ENCODE data around the gene CD59. TPM values are rescaled to one million over a fixed set of nuclear protein-coding genes. Genes with fewer than 3 reads are reported as not detected.
"Not testable (repeated sequence)": the region's sequence is repeated elsewhere in the genome, so short reads cannot be mapped to it uniquely, and the experiment has no call there.

CD59 gene
- total RNA-seq, 1 experiment from 2014 or later: 90.3 TPM

DNA sequence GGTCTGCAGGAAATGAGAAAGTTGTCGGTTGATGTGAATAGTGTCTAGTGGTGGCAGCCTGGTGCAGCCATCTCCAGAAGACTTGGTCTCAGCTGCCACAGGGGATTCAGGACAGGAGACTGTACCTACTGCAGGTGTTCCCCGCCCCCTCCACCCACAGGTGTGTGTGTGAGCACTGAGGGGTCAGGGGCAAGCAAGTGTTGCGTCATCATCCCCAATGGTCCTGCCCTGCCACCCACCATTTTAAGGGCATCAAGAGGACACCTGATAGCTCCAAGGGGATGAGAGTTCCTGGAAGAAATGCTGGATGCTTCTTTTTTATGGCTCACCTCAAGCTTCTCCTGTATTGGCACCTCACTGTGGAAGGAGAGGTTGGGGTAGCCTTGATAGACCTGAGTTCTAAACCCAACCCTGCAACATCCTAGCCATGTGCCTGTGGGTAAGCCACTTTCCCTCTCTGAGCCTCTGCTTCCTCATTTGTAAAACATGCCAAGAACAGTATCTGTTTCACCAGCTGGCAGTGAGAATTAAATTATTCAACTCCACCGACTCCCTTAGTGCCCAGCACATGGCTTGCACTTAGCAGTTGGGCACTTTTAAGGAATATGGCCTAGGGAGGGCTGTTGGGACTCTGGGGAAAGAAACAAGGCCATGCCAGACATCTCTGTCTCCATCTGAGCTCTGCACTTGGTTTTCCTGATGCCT is 41.7 kb downstream of the CD59 start:
- no peak for DNase-seq (ENCODE audit: low spot score)

DNA sequence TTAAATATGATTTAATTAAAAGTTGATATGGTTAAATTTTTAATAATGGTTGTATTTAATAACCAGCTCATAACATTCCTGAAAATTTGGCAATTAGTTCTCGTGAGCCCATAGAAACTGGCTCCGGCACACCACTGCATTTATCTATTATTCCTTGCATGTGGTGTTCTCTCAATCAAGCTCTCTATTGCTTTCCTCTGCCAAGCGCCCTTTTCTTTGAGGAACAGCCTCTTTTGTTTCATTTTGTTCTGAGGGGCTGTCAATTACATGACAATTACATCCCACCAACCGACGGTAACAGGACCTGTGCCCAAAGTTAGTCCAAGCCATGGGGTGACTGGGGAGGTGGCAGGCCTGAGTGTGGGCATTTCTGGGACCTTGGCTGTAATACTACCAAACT is 43.7 kb downstream of the CD59 start:
- no peak for DNase-seq (ENCODE audit: low spot score)

DNA sequence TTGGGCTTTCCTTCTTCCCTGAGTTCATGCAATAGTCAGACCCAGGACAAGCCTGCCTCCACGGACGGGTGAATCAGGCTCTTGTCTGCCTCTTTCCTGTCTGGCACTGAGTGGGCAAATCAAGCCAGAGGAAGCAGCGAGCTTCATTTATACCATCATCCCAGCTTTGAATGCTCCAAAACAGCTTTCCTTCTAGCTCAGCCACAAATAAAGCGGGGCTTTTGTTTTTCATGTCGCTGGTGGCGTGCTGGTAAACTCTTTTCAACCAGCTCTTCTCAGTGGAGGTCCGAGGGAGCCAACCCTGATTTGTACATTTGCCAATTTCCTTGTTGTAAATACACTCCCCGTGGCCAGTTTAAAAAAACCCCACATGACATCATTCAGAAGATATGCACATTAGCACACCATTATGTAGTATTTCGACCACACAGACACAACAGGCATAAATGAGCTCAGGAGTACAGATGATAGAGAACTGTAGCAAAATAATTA is 44.2 kb downstream of the CD59 start:
- DNase-seq (ENCODE audit: low spot score): peak; percentile 94

DNA sequence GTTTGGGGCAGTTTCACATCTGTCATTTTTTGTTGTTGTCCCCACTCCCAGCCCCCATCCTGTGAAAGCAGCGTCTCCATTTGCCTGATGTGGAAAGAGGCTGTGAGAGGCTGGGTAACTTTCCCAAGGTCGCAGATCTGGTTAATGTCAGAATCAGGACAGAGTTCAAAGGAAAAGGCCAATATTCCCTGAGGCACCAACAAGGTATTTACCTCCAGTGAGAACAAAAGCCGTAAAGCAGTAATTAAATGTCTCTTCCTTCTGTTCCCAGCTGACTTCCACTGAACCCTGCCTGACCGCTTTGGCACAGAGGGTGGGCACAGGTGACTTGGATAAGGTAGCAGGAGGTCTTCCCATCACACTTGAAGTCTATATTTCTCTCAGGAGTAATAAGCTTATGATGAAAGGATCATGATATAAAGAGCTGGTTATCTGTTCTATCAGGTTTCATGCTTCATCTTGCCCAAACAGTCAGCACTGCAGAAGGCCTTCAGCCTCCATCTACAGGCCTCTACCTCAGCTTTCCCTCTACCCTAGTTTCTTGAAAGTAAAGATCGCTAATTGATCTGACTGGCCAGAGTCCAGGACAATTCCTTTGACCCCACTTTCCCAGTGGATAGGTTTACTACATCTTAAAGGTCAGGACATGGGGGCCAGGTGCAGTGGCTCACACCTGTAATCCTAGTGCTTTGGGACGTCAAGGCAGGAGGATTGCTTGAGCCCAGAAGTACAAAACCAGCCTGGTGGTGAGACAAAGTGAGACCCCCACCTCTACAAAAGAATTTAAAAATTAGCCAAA is 45.0 kb downstream of the CD59 start:
- no peak for DNase-seq (ENCODE audit: low spot score)

DNA sequence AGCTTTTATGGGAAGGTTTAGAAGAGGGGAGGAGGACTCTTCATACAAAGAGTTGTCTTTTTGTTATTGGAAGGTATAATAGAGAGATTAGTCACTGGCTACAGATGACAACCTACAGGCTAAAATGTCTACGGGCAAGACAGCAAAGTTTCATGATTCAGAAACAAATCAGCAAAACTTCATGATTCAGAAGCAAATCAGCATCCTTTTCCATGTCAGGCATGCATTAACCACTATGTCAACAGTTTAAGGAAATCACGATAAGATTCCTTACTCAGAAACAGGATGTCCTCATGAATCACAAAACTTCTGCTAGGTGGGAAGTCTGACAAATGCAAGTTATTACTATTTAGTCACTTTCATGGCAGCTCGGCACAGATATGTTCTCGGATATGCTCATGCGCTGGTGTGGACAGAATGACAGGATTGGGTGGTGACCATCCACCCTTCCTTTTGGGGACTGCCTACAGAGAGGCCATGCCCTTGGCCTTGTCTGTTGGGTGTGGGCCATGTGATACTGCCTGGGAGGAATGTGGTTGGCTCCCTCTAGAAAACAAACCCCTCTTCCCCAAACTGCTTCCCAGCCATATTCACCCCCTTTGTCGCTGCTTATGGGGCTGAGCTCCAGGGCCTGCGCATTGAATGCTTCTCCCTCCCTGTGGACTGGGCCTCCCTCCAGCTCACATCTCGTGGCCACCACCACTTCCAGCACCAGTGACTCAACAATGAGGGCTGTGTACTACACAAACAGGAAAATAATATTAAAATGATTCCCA is 45.7 kb downstream of the CD59 start:
- DNase-seq (ENCODE audit: low spot score): peak; percentile 83

DNA sequence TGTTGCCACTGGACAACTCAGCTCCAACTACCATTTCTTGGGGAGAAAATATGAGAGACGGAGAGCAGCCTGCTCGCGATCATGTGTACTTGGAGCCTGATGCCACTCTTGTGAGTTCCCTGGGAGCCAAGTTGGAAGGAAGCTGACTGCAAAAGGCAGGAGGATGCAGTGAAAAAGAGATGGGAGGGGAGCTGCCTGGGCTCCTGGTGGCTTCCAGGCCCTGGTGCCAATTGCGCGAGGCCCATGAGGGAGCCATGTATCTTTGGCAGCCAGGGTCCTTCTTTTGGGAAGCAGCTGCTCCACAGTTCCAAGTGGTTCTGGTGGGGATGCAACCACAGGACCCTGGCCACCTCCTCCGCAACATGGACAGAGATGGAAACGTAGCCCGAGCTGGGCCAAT is 46.7 kb downstream of the CD59 start:
- no peak for DNase-seq (ENCODE audit: low spot score)

DNA sequence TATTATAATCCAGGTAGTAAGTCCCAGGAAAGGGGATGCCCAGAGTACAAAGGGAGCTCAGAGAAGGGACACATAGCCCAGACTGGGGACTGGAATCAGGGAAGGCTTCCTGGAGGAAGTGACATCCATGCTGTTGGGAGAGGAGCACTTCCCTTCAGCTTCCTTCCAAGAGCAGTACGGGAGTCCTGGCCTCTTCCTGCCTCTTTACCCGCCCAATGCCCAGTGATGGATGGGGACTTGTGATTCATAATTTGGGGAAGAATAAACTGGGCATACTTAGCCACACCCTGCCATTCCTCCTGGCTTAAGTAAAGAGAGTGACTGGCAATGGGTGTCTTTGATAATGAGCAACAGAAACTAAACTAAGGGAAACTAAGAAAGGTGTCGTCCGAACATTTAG is 47.1 kb downstream of the CD59 start:
- no peak for DNase-seq (ENCODE audit: low spot score)

DNA sequence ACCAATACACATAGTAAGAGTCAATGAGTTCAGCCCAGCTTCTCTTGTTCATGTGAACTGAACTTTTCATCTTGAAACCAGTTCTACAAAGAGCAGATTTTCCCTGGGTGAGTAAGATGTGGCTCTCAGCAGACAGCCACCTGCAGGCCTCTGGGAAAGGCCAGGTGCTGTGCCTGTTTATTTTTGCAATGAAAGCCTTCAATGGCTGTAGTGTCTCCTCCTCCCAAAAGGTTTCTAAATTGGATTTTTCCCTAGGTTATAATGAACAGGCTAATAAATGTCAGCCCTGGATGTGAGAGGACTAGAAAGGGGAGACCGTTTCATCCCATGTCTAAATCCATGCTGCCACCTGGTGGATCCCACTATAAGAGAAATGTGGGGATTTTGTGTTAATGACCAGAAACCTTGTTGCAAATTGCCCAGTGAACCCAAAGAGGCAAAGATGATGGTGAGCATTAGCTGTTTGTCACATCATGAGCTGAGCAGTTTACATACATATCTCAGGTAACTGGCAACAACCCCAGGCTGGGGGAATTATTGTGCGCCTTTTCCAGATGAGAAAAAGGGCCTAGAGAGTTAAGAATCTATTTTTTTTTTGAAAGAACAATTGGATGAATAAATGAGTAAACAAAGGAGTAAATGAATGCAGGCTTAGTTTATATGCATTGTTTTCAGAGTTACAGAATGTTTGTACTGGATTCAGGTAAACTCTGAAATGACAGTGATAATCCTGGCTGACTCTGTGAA is 48.3 kb downstream of the CD59 start:
- peak; percentile 93 for DNase-seq (ENCODE audit: low spot score)

DNA sequence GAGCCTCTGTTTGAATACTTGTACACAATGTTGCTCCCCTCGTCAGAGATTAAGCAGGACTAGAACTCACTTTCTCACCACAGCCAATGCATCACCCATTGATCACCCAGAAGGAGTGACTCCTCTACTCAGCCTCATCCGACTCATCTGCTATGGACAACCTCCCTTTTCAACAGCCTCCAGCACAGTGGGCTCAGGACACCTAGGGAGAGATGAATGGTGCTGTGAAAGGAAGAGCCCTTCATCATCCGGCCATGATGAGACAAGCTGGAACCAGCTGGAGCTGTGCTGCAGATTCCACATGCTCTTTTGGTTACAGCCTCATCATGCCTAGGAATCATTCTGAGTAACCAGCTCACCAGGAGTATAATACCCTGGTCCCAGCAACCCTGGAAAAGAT is 51.1 kb downstream of the CD59 start:
- DNase-seq (ENCODE audit: low spot score): no peak

DNA sequence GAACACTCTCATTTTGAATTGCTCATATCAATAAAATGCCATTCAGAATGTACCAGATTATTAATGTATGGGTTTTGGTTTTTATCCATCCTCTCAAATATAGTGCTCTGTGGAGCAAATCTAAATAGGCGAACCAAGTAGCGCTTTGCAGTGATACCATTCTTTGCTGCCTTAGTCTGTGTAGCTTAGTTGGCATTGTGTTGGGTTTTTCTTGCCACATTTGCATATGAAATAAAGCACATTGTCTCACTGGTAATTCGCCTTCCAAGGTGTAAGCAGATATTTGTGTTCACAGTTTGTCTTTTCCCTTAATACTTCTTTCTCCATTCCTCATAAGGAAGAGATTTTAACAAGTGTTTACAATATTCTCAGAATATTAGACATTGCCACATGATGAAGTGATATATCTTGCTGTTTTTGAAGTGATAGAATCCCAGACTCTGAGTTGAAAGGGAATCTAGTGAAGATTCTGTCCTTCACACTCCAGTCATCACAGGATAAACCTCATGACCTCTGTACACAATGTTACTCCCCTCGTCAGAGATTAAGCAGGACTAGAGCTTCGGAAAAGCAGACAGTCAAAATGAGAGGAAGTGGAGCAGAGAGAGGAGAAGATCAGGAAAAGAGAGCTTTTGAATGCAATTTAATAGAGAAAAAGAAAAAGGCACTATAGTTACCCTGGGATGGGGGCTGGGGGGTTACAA is 52.1 kb downstream of the CD59 start:
- no peak for DNase-seq (ENCODE audit: low spot score)

- DNase-seq (ENCODE audit: low spot score): peak; percentile 75
Measured at GRCh38 chr11:33682446-33682845, 53.8 kb downstream of the CD59 start.

DNA sequence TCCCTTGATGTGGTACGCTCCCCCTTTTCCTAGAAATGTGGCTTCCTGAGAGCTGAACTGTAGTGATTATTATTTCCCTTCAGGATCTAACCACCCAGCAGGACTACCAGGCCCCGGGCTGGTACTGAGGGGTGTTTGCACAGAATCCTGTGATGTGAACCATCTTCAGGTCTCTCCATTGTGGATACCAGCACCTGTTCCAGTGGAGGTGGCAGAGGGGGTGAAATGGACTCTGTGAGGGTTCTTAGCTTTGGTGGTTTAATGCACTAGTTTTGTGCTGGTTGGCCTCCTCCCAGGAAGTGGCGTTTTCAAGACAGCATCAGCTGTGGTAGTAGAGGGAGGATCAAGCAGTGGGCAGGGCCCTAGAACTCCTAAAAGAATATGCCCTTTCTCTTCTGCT is 54.2 kb downstream of the CD59 start:
- no peak for DNase-seq (ENCODE audit: low spot score)

DNA sequence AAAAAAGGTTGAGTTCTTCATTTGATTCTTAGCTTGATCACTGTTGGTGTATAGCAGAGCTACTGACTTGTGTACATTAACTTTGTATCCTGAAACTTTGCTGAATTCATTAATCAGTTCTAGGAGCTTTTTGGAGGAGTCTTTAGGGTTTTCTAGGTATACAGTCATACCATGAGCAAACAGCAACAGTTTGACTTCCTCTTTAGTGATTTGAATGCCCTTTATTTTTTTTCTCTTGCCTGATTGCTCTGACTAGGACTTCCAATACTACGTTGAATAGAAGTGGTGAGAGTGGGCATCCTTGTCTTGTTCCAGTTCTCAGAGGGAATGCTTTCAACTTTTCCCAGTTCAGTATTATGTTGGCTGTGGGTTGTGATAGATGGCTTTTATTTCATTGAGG is 57.6 kb downstream of the CD59 start:
- not testable (repeated sequence) for DNase-seq (ENCODE audit: low spot score)

DNA sequence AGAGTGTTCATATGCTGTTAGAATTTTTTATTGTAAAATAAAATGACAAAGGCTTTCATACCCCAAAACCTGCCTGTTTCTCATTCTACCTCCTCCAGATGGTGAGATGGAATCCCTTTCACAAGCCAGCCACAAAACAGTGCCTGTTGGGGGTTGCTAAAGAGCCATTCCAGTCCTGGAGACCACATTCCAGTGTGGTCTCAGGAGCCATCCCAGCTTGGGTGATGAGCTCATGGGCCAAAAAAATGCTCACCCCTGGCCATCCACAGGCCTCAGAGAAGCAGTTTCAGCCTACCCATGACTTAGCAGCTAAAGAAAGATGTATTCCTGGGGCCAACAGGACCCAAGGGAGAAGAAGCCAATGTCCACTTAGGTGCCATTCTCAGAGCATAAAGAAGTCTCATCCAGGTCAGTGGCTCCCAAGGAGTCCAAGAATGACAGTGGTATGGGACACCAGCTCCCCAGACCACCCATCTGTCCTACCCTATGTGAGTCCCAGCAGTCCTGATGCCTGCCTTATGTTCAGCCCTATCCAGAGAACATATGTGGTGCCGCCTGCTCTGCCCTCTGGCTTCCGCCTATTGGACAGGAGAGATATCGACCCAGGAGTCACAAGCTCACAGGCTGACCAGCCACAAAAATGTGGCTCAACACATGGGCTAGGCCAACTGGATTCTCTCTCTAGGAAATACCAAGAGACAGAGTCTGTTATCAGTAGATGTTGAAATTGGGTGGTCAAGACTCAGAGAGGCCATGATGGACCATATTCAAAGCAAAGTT is 62.0 kb downstream of the CD59 start:
- DNase-seq (ENCODE audit: low spot score): no peak

GRCh38 chr11:33672273-33672672 is 64.0 kb downstream of the CD59 start:
- DNase-seq (ENCODE audit: low spot score): no peak

DNA sequence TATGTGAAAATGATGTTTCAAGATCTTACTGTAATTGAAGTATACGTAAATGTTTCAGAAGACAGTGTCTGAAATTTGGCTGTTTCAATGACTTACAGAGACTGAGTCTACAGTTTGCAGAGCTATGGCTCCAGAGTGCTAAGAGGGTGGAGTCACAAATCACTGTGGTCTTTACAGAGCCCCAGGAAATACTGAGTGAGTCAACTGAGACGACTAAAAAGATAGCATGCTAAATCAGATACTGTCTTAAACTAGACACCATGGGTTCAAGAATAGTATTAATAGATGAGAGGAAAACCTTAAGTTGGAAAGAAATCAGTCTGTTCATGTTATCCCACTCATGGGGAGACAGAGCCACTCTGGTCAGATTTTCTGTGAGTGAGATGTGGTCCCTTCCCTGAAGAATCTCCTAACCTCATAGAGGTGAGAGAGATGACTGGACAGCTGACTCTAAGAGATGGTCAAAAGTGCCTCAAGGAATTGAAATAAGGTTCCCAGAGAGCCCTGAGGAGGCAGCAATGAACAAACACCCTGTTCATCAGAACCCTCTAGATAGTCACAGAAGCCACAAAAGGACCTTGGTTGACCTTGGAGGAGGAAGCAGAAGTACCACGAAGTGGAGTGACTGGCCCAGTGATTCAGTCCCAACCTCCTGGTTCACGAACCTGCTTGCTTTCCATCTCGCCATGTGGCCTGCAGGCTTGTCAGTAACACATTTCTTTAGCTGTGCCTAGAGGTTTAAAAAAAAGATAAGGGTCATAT is 65.8 kb downstream of the CD59 start:
- DNase-seq (ENCODE audit: low spot score): no peak

DNA sequence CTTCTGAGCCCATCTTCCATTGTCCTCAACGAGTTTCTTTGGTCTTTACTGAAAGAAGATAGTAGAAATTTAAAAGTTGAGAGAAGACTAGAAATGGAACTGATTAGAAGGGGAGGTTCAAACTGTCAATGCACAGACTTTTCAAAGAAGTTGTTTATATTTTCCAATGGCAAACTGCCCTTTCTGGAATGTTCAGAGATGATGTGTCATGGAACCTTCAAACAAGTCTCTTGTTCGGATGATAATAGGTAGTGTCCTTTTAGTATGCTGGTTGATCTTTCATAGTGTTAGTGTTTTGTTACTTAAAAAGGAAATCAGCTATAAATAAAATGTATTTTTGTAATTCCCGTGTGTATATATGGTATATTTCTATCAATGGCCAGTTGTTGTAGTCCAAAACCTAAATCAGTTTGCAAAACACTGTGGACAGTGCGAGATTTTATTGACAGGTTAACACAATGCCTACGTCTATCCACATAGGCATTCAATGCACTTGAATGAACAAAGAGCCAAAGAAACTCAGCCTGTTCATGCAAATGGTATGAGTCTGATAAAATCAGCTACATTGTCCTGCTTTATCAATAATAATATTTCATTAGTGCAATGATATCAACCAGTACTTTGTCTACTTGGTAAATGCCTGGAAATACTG is 66.5 kb downstream of the CD59 start:
- DNase-seq (ENCODE audit: low spot score): no peak

GRCh38 chr11:33668951-33669596 is 67.1 kb downstream of the CD59 start:
- no peak for DNase-seq (ENCODE audit: low spot score)
